GM19351 (cell line): ENCODE measurements around the gene SLC36A2.
"Not testable (repeated sequence)": the region's sequence is repeated elsewhere in the genome, so short reads cannot be mapped to it uniquely, and the experiment has no call there.

ENCODE experiments used
- ATAC-seq: cut with Tn5 transposase; IDR thresholded peaks from one replicate; pipeline ENCODE4 v1.9.1; 2021; ENCODE audit warnings: mild to moderate bottlenecking, moderate library complexity; ENCODE audit not compliant: unreplicated experiment

Gene SLC36A2

DNA sequence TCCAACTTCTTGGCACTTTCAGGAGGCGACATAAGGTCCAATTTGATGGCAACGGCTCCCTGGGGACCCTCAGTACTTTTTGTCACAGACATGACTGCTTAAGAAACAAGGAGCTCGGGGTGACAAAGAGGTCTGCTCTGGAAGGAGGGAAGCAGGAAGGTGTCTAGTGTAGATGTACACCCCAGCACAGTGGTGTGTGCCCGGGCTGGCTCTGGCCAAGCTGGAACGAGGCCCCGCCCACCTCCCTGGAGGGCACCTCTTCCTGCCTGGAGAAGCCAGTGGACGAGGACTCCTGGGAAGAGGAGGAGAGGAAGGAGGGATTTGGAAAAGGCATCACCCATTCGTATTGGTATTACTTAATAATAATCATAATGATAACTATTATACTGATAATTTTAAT lies at the start of gene SLC36A2:
Gene SLC36A2 (minus strand): TSS at position 191 of the 400 bp plus-strand sequence. CDS start 99 bp downstream, at position 92.
- no peak for ATAC-seq

DNA sequence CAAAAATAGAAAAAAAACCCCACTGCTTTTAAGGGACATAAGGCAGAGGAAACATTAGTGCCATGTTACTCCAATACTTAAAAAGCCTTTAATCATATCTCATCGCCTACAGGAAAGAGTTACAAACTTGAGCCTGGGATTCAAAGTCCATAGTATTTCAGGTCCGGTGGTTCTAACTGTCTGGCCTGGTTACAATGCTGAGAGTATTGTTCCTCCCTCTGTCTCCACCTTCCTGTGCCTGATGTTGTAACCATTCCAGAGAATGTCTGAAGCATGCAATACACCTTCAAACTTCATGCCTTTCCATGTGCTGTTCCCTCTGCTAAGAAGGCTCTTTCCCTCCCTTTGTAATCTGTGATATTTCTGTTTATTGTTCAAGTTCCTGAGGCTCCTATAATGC lies 41.6 kb upstream of the SLC36A2 start:
- ATAC-seq = no peak

DNA sequence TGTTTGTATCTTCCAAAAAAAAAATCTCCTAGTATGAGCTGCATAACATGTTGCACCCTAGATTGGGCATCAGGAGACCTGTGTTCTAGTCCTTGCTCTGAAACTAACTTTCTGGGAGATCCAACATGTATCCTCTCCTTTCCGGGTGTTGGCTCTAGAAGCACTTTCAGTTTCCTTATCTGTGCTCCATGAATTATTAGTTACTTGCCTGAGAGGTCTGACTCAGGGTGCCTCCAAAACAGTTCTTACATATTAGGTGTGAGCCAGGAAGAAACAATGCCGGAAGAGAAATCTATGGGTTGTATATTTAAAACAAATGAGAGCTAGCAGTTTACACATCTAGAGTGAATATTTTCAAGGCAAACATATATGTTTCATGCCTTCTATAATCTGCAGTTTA lies 36.7 kb upstream of the SLC36A2 start:
- ATAC-seq = no peak

DNA sequence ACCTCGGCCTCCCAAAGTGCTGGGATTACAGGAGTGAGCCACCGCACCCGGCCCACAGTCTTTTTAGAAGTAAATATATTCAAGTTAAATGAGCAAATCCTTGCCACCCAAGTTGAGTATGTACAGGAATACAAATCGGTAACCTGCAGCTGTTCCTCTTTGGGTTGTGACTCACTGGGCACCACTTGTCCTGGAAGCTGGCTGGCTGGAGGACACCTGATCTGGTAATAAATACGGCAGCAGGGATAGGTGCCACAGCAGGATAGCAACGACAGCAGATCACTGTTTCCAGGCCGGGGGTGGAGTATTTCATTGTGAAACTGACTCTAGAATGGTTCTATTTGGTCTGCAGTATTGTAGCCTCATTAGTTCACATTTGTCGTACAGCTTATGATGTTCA lies 35.7 kb upstream of the SLC36A2 start:
- ATAC-seq = no peak

DNA sequence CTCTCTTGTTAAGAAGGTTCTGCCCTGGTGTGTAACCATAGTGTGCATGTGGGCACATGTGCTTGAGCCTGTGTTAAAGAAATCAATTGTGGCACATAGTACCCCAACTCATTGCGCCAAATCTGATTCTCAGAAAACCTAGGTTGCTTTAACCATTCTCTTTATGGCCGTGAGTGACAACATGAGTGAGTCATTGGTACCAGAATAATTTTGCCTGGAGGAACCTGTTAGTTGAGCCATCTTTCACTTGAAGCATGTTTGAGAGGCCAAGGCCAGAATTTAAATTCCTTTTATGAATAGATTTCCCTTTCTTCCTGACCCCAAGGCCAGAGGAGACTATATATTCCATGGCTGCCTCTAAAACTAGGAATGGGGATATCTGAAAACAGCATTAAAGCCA lies 35.2 kb upstream of the SLC36A2 start:
- no peak for ATAC-seq

DNA sequence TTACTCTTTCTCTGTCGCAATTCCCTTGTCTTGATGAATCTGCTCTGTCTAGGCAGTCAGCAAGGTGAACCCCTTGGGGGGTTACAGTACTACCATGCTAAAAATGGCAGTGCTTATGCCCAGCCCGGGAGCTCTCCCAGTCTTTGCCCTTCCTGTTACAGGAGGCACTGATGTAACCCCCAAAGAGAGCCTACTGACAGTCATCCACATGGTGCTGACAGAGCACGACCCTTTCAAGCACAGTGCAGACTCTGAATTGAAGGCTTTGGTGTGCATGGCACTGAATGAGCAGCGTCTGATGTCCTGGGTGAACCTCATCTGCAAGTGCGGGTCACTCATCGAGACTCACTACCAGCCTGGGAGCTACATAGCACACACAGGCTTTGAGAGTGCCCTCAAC lies 34.5 kb upstream of the SLC36A2 start:
- ATAC-seq = no peak

GRCh38 chr5:151378616-151379015 lies 31.3 kb upstream of the SLC36A2 start:
- no peak for ATAC-seq

DNA sequence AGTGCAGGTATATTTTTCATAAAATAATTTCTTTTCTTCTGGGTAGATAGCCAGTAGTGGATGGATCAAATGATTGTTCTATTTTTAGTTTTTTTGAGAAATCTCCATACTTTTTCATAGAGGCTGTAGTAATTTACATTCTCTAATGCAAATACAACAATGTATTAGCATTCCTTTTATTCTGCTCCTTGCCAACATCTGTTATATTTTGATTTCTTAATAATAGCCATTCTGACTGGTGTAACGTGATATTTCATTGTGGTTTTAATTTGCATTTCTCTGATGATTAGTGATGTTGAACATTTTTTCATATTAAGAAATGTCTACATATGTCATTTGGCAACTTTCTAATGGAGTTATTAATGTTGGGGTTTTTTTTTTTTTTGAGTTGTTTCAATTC lies 27.2 kb upstream of the SLC36A2 start:
- ATAC-seq = no peak

GRCh38 chr5:151367038-151367437 lies 19.7 kb upstream of the SLC36A2 start:
- ATAC-seq = not testable (repeated sequence)

- ATAC-seq = no peak
Observed at GRCh38 chr5:151363673-151364072, 16.3 kb upstream of the SLC36A2 start.

GRCh38 chr5:151362970-151363369 lies 15.6 kb upstream of the SLC36A2 start:
- ATAC-seq = no peak

DNA sequence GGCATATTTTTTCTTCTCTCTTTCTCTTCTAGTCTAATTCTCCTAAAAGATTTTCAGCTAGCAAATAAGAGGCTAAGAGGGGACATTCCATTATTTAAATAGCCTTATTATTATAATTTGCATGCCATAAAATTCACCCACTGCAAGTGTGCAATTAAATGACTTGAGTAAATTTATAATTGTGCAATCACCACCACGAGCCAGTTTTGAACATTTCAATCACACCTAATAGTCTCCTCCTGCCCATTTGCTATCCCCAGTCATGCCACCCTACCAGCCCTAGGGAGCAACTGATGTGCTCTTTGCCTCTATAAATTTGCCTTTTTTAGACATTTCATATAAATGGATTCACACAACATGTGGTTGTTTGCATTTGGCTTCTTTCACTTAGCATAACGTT lies 12.0 kb upstream of the SLC36A2 start:
- no peak for ATAC-seq

GRCh38 chr5:151357792-151358191 lies 10.4 kb upstream of the SLC36A2 start:
- no peak for ATAC-seq

- ATAC-seq = no peak
Observed at GRCh38 chr5:151357097-151357496, 9.7 kb upstream of the SLC36A2 start.

GRCh38 chr5:151351671-151352070 lies 4.3 kb upstream of the SLC36A2 start:
- ATAC-seq = no peak

DNA sequence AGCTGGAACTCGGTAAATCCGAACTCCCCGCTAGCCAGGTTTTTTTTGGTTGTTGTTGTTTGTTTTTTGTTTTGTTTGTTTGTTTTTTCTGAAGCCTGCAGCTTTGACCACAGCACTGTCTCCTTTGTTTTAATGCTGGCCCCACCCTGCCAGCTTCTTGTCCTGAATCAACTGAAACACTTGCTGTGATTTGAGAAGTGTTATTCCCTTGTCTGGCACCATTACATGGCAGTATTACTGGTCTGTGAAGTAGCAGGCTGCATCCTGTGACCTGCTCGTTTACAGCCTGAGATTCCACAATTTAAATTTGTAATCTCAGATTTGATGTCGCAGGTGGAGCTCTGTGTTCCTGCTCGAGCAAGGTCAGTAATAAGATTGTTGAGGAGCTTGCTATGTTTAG lies 1.4 kb upstream of the SLC36A2 start:
- no peak for ATAC-seq

GRCh38 chr5:151345808-151346478 lies 1.4 kb downstream of the SLC36A2 start:
- no peak for ATAC-seq

DNA sequence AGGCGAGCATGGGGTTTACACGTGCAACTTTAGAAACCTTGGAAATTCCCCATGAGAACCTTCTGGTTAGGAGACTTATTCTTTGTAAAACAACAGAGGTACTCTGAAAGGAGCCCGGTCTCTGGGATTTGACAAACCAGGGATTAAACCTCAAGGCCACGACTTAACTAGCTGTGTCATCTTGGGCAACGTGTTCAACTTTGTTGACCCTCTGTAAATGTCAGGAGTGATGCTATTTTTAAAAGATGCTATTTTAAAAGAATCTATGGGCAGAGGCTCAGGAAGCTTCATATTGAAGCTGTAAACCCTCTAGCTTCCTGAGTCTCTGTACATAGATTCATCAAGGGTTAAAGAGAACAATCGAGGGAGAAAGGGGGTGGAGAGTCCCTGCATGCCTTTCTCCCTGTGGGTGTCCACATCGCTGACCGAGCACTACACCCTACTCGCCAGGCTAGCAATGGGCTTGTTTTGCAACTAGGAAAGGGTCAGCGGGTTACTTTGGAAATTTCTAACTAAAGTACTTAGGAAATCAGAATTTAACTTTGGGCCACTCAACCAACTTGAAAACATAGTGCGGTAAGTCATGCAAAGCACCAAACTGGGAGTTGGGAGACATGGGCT lies 2.1 kb downstream of the SLC36A2 start:
- ATAC-seq = no peak

- no peak for ATAC-seq
Observed at GRCh38 chr5:151344088-151344487, 3.3 kb downstream of the SLC36A2 start.

DNA sequence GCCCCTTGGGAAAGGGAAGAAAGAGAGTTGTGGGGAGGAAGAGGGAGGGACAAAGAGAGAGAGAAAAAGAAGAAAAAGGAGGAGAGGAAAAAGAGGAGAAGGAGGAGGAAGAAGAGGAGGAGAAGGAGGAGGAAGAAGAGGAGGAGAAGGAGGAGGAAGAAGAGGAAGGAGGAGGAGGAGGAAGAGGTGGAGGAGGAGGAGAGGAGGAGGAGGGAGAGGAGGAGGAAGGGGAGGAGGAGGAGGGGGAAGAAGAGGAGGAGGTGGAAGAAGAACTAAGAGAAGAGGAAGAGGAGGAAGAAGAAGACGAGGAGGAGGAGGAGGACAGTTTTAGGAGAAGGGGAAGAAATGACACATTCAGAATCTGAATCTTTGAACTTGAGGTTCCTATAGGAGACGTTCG lies 7.4 kb downstream of the SLC36A2 start:
- no peak for ATAC-seq

- no peak for ATAC-seq
Observed at GRCh38 chr5:151338734-151339133, 8.6 kb downstream of the SLC36A2 start.

GRCh38 chr5:151332857-151333256 lies 14.5 kb downstream of the SLC36A2 start:
- ATAC-seq = no peak

- ATAC-seq = no peak
Observed at GRCh38 chr5:151328734-151329133, 18.6 kb downstream of the SLC36A2 start.
